RWPE2 (cell line): ENCODE measurements around the gene CDH12.
A peak's percentile ranks its signal among the peaks of the same experiment; 100 is the strongest.

Source experiments
- ATAC-seq: fragments of 200-7000 bp; cut with Tn5 transposase; 3 replicates; pipeline ENCODE4 v1.9.1; 2021; ENCODE audit warnings: low read depth
- DNase-seq: peaks from one replicate; pipeline ENCODE4 v3.0.0-alpha.2; 2020; ENCODE audit warnings: low spot score
- H3K27ac ChIP-seq: fragments of 450-650 bp; 2 replicates; pipeline ENCODE4 v1.5.1; 2017; ENCODE audit warnings: mild to moderate bottlenecking; ENCODE audit not compliant: poor library complexity, severe bottlenecking
- H3K27me3 ChIP-seq: fragments of 250-450 bp; sonication (Bioruptor Pico); 2 replicates; pipeline ENCODE4 v1.5.1; 2021; ENCODE audit warnings: mild to moderate bottlenecking, moderate library complexity; ENCODE audit not compliant: insufficient read depth, poor library complexity, severe bottlenecking
- H3K36me3 ChIP-seq: fragments of 250-450 bp; sonication (Bioruptor Pico); 2 replicates; pipeline ENCODE4 v1.5.1; 2020; ENCODE audit warnings: low read depth, mild to moderate bottlenecking, moderate library complexity
- H3K4me1 ChIP-seq: fragments of 250-450 bp; sonication (Bioruptor Pico); 2 replicates; pipeline ENCODE4 v1.5.1; 2021; ENCODE audit warnings: mild to moderate bottlenecking, moderate library complexity; ENCODE audit not compliant: insufficient read depth, poor library complexity, severe bottlenecking
- H3K4me3 ChIP-seq: fragments of 250-450 bp; sonication (Bioruptor Pico); 2 replicates; pipeline ENCODE4 v1.5.1; 2021; ENCODE audit warnings: mild to moderate bottlenecking, moderate library complexity; ENCODE audit not compliant: severe bottlenecking
- H3K9me3 ChIP-seq: fragments of 250-450 bp; sonication (Bioruptor Pico); 2 replicates; pipeline ENCODE4 v1.5.1; 2021; ENCODE audit warnings: mild to moderate bottlenecking, moderate library complexity; ENCODE audit not compliant: severe bottlenecking
- TF ChIP-seq, protein P1 (sequence below): fragments of 450-650 bp; IDR thresholded peaks from one replicate; pipeline ENCODE4 v1.5.1; 2017; ENCODE audit warnings: mild to moderate bottlenecking, moderate library complexity; ENCODE audit not compliant: poor library complexity, severe bottlenecking

CDH12 gene

DNA sequence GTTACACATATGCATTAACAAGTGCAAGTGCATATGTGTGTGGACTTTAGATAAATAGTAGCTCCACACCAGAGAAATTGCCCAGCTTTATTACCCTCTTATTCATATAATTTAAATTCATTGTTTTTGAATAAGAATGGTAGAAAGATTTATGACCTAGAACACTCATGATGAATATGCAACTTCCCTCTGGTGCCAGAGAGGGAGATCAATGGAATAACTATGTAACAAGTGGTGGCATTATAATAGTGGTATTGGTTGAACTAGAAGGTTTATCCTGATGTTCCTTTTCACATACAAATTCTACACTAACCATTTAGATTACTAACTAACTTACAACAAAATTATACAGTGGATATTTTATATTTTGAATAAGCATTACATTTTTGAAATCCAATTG lies 607.4 kb downstream of the CDH12 start:
- ATAC-seq (no peak), DNase-seq (no peak)
- H3K36me3 ChIP-seq = no peaks in the 10 kb centered on the region
- H3K27me3 ChIP-seq = peaks cover 8% of the 10 kb centered on the region
- no peak overlapping the region for H3K27ac ChIP-seq
- no peaks in the 10 kb centered on the region for H3K9me3 ChIP-seq
- H3K4me1 ChIP-seq = no peaks in the 10 kb centered on the region
- no peak overlapping the region for H3K4me3 ChIP-seq
- TF ChIP-seq, protein P1, sequence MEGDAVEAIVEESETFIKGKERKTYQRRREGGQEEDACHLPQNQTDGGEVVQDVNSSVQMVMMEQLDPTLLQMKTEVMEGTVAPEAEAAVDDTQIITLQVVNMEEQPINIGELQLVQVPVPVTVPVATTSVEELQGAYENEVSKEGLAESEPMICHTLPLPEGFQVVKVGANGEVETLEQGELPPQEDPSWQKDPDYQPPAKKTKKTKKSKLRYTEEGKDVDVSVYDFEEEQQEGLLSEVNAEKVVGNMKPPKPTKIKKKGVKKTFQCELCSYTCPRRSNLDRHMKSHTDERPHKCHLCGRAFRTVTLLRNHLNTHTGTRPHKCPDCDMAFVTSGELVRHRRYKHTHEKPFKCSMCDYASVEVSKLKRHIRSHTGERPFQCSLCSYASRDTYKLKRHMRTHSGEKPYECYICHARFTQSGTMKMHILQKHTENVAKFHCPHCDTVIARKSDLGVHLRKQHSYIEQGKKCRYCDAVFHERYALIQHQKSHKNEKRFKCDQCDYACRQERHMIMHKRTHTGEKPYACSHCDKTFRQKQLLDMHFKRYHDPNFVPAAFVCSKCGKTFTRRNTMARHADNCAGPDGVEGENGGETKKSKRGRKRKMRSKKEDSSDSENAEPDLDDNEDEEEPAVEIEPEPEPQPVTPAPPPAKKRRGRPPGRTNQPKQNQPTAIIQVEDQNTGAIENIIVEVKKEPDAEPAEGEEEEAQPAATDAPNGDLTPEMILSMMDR = no peak

DNA sequence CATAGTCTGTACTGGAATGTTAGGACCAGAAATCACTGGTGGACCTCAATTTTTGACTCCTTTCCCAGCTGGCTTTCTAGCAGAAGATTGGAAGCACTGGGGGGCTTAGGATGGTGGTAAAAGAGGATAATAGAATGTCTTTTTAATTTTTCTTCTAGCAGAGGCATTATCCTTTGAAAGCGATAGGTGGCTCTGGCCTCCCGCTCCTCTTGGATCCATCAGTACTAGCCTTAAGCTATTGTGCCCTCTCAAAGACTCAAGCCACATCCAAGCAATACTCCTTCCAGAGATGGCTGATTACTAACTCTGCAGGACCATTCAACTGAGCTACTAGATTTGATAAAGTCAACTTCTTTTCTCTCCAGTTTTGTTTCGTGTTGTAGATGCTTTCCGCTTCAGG lies 610.6 kb downstream of the CDH12 start:
- DNase-seq (no peak), ATAC-seq (peak; percentile 81)
- no peaks in the 10 kb centered on the region for H3K4me1 ChIP-seq
- H3K27ac ChIP-seq = no peak overlapping the region
- TF ChIP-seq, protein P1 = peak; percentile 59
- no peak overlapping the region for H3K4me3 ChIP-seq
- no peaks in the 10 kb centered on the region for H3K9me3 ChIP-seq
- no peaks in the 10 kb centered on the region for H3K36me3 ChIP-seq
- peaks cover 17% of the 10 kb centered on the region for H3K27me3 ChIP-seq

DNA sequence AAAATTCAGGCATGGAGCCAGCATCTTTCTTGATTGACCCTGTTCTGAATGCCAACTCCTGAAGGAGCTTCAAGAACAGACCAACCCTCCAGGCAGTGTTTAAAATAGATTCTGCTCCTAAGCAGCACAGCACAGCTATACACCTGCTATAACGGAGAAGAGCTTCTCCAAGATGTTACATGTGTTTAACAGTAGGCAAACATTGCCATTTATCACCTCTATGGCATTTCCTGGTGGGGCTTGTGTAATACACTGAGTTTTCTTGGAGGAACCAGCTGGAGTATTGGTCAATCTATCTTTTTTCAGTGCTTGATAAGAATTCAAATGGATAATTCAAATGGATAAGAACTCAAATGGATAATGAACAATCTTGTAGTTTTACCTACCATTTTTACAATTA lies 615.1 kb downstream of the CDH12 start:
- ATAC-seq (peak; percentile 80; the same call in 2 of the 3 replicates), DNase-seq (no peak)
- TF ChIP-seq, protein P1 = no peak
- Histone ChIP-seq H3K36me3 (no peaks in the 10 kb centered on the region), H3K4me3 (no peak overlapping the region), H3K9me3 (no peaks in the 10 kb centered on the region), H3K27ac (no peak overlapping the region), H3K4me1 (no peaks in the 10 kb centered on the region), H3K27me3 (peaks cover 17% of the 10 kb centered on the region)

DNA sequence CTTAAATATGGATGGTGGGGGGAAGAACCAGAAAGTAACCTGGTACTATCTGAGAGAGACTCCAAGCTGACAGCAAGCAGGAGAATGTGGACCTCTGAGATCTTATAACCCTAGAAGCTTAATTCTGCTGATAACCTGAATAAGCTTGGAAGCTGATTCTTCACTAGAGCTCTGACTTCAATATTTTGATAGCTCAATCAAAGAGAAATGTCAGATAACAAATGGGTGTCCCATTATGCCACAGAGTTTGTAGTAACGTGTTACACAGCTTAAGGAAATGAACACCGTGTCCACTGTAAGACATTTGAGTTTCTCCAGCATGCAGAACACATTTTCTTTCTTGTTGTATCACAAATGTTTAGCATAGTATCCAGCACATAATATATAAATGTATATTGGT lies 626.7 kb downstream of the CDH12 start:
- ATAC-seq (no peak), DNase-seq (no peak)
- TF ChIP-seq, protein P1 = no peak
- Histone ChIP-seq H3K27me3 (peaks cover 7% of the 10 kb centered on the region), H3K4me3 (no peak overlapping the region), H3K9me3 (no peaks in the 10 kb centered on the region), H3K4me1 (no peaks in the 10 kb centered on the region), H3K36me3 (no peaks in the 10 kb centered on the region), H3K27ac (no peak overlapping the region)

DNA sequence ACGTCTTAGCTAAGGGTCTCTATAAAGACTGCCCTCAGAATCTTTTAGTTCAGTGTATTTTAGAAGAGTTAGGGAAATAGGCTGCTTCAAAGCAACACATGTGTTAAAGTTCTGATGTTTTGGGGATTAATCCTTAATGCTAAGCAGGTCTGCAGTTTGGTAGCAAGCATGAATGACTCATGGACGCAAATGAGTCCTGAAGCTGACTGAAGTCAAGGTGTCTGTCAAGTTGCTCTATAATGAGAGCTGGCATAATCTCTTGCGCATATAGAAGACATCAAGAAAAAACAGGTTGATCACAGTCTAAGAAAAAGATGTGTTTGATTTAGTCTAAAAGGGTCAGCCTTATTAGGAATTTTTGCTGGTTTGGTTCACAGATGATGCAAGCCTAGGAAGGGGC lies 630.1 kb downstream of the CDH12 start:
- ATAC-seq (no peak), DNase-seq (no peak)
- TF ChIP-seq, protein P1 = no peak
- Histone ChIP-seq H3K27ac (no peak overlapping the region), H3K4me1 (no peaks in the 10 kb centered on the region), H3K9me3 (no peaks in the 10 kb centered on the region), H3K36me3 (no peaks in the 10 kb centered on the region), H3K4me3 (no peak overlapping the region), H3K27me3 (peaks cover 18% of the 10 kb centered on the region)
